Memory B cell (primary cell): ENCODE measurements around the gene COMMD7.

Experiments used
- ATAC-seq: fragments of 150-1000 bp; cut with Tn5 transposase; 2 replicates; pipeline ENCODE4 v1.10.0; 2021; ENCODE audit warnings: low read depth, mild to moderate bottlenecking, moderate library complexity
- DNase-seq, 2 donors: peaks; one replicate each; pipeline ENCODE4 v3.0.0; 2022; ENCODE audit warnings: low spot score in 2 of 2
- H3K27ac Mint-ChIP-seq: one replicate; pipeline ENCODE4 v1.8.0; 2022; ENCODE audit warnings: mild to moderate bottlenecking, moderate library complexity, mixed read lengths
- H3K27me3 Mint-ChIP-seq: one replicate; pipeline ENCODE4 v1.8.0; 2022; ENCODE audit warnings: mixed read lengths
- H3K36me3 Mint-ChIP-seq: one replicate; pipeline ENCODE4 v1.8.0; 2022; ENCODE audit warnings: mild to moderate bottlenecking, mixed read lengths
- H3K4me1 Mint-ChIP-seq: one replicate; pipeline ENCODE4 v1.8.0; 2022; ENCODE audit warnings: mixed read lengths
- H3K4me3 Mint-ChIP-seq: one replicate; pipeline ENCODE4 v1.8.0; 2022; ENCODE audit warnings: mild to moderate bottlenecking, moderate library complexity, mixed read lengths
- H3K9me3 Mint-ChIP-seq: one replicate; pipeline ENCODE4 v1.8.0; 2022; ENCODE audit warnings: mixed read lengths

Gene COMMD7

GRCh38 chr20:32685541-32686529 is 57.4 kb downstream of the COMMD7 start:
- no peaks in the 10 kb centered on the region for H3K27me3 Mint-ChIP-seq
- H3K9me3 Mint-ChIP-seq = no peaks in the 10 kb centered on the region
- no peak overlapping the region for H3K27ac Mint-ChIP-seq
- ATAC-seq (no peak), DNase-seq (no peak)
- no peak overlapping the region for H3K4me3 Mint-ChIP-seq
- H3K4me1 Mint-ChIP-seq = peaks cover 4% of the 10 kb centered on the region
- peaks cover 2% of the 10 kb centered on the region for H3K36me3 Mint-ChIP-seq

- Mint-ChIP-seq H3K4me3 (no peak overlapping the region), H3K4me1 (peaks cover 6% of the 10 kb centered on the region), H3K27ac (no peak overlapping the region), H3K9me3 (no peaks in the 10 kb centered on the region), H3K27me3 (no peaks in the 10 kb centered on the region), H3K36me3 (peaks cover 2% of the 10 kb centered on the region)
- DNase-seq = no peak
- ATAC-seq = no peak
Measured at GRCh38 chr20:32682508-32682987, 60.7 kb downstream of the COMMD7 start.

GRCh38 chr20:32681175-32682084 is 61.8 kb downstream of the COMMD7 start:
- H3K36me3 Mint-ChIP-seq = peaks cover 2% of the 10 kb centered on the region
- DNase-seq = no peak
- no peak for ATAC-seq
- H3K4me3 Mint-ChIP-seq = no peak overlapping the region
- no peak overlapping the region for H3K27ac Mint-ChIP-seq
- peaks cover 11% of the 10 kb centered on the region for H3K4me1 Mint-ChIP-seq
- no peaks in the 10 kb centered on the region for H3K9me3 Mint-ChIP-seq
- H3K27me3 Mint-ChIP-seq = no peaks in the 10 kb centered on the region

- Mint-ChIP-seq H3K9me3 (no peaks in the 10 kb centered on the region), H3K27me3 (no peaks in the 10 kb centered on the region), H3K4me1 (peaks cover 12% of the 10 kb centered on the region), H3K27ac (no peak overlapping the region), H3K36me3 (peaks cover 2% of the 10 kb centered on the region), H3K4me3 (no peak overlapping the region)
- ATAC-seq (no peak), DNase-seq (no peak)
Measured at GRCh38 chr20:32680544-32681174, 62.6 kb downstream of the COMMD7 start.

GRCh38 chr20:32678948-32679347 is 64.3 kb downstream of the COMMD7 start:
- Mint-ChIP-seq H3K36me3 (peaks cover 2% of the 10 kb centered on the region), H3K4me1 (peaks cover 18% of the 10 kb centered on the region), H3K27ac (no peak overlapping the region), H3K4me3 (no peak overlapping the region), H3K27me3 (no peaks in the 10 kb centered on the region), H3K9me3 (no peaks in the 10 kb centered on the region)
- DNase-seq = no peak
- no peak for ATAC-seq

- Mint-ChIP-seq H3K27me3 (no peaks in the 10 kb centered on the region), H3K36me3 (no peaks in the 10 kb centered on the region), H3K9me3 (peaks cover 2% of the 10 kb centered on the region), H3K4me3 (no peak overlapping the region), H3K27ac (no peak overlapping the region), H3K4me1 (peaks cover 23% of the 10 kb centered on the region)
- DNase-seq (no peak), ATAC-seq (no peak)
Measured at GRCh38 chr20:32675223-32675975, 67.9 kb downstream of the COMMD7 start.

GRCh38 chr20:32674362-32674789 is 68.9 kb downstream of the COMMD7 start:
- no peak overlapping the region for H3K4me3 Mint-ChIP-seq
- no peak overlapping the region for H3K27ac Mint-ChIP-seq
- H3K36me3 Mint-ChIP-seq = no peaks in the 10 kb centered on the region
- H3K9me3 Mint-ChIP-seq = peaks cover 2% of the 10 kb centered on the region
- DNase-seq (peak; percentile 30 to 48), ATAC-seq (peak; percentile 69)
- H3K4me1 Mint-ChIP-seq = peaks cover 24% of the 10 kb centered on the region
- no peaks in the 10 kb centered on the region for H3K27me3 Mint-ChIP-seq

GRCh38 chr20:32672982-32673851 is 70.0 kb downstream of the COMMD7 start:
- Mint-ChIP-seq H3K9me3 (peaks cover 2% of the 10 kb centered on the region), H3K4me1 (peaks cover 25% of the 10 kb centered on the region), H3K27ac (no peak overlapping the region), H3K4me3 (peak overlapping the region; percentile 68), H3K36me3 (no peaks in the 10 kb centered on the region), H3K27me3 (no peaks in the 10 kb centered on the region)
- DNase-seq (peak in 1 of 2 donors; percentile 7), ATAC-seq (peak; percentile 66)

- ATAC-seq = peak; percentile 7
- no peak for DNase-seq
- Mint-ChIP-seq H3K36me3 (no peaks in the 10 kb centered on the region), H3K27me3 (no peaks in the 10 kb centered on the region), H3K27ac (no peak overlapping the region), H3K4me3 (peak overlapping the region; percentile 68), H3K4me1 (peaks cover 23% of the 10 kb centered on the region), H3K9me3 (peaks cover 2% of the 10 kb centered on the region)
Measured at GRCh38 chr20:32672394-32672981, 70.8 kb downstream of the COMMD7 start.

- H3K4me1 Mint-ChIP-seq = peaks cover 18% of the 10 kb centered on the region
- ATAC-seq (no peak), DNase-seq (no peak)
- H3K36me3 Mint-ChIP-seq = no peaks in the 10 kb centered on the region
- no peaks in the 10 kb centered on the region for H3K27me3 Mint-ChIP-seq
- H3K4me3 Mint-ChIP-seq = peak overlapping the region; percentile 46
- H3K27ac Mint-ChIP-seq = no peak overlapping the region
- H3K9me3 Mint-ChIP-seq = peaks cover 2% of the 10 kb centered on the region
Measured at GRCh38 chr20:32670773-32671455, 72.4 kb downstream of the COMMD7 start.

- ATAC-seq (no peak), DNase-seq (no peak)
- peaks cover 5% of the 10 kb centered on the region for H3K4me1 Mint-ChIP-seq
- H3K36me3 Mint-ChIP-seq = no peaks in the 10 kb centered on the region
- peaks cover 2% of the 10 kb centered on the region for H3K9me3 Mint-ChIP-seq
- H3K27ac Mint-ChIP-seq = no peak overlapping the region
- H3K27me3 Mint-ChIP-seq = no peaks in the 10 kb centered on the region
- H3K4me3 Mint-ChIP-seq = no peak overlapping the region
Measured at GRCh38 chr20:32667027-32667426, 76.2 kb downstream of the COMMD7 start.
